Inflammatory macrophage (primary cell): ENCODE measurements around the gene LTBP2.
"Not testable (repeated sequence)": the region's sequence is repeated elsewhere in the genome, so short reads cannot be mapped to it uniquely, and the experiment has no call there.

Source experiments
- DNase-seq, 2 donors: peaks; one replicate each; pipeline ENCODE4 v3.0.0-alpha.2; 2020 to 2022

LTBP2 gene

GRCh38 chr14:74549588-74549987 is 62.4 kb downstream of the LTBP2 start:
- no peak for DNase-seq

GRCh38 chr14:74548881-74549280 is 63.2 kb downstream of the LTBP2 start:
- no peak for DNase-seq

GRCh38 chr14:74547331-74547927 is 64.6 kb downstream of the LTBP2 start:
- DNase-seq = no peak

DNA sequence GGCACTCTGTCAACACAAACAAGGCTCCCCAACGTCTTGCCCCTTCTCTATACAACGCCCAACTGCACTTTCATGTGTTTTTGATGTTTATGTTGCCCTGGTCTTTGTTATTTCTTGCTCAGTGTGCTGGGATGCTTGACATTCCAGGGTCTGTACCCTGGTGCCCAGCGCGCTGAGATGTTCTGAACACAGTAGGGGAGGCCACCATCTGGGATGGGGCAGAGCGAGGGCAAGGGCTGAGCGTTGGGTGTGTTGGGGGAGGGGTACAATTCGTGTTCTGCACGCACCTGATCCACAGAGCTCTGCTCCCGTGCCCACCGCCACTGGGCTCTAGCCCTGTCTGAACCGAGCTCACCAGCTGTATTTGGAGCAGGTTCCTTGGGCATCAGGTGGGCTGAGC is 65.6 kb downstream of the LTBP2 start:
- no peak for DNase-seq

DNA sequence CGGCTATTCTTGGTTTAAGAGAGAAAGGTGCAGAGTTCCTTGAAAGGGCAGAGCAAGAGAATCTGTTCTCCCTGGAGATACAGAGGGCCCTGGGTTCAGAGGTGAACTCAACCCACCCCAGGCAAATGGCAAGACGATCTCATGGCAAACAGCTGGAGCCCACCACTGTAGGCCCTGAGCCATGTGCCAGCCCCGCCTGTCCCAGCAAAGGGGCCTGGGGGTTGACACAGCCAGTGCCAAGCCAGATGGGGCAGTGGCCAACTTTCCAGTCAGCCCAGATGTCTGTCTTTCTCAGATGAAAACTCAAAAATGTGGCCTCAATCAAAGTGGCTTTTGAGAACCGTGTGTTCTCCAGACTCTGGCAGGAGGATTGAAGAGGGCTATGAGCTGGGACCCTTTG is 66.7 kb downstream of the LTBP2 start:
- no peak for DNase-seq

DNA sequence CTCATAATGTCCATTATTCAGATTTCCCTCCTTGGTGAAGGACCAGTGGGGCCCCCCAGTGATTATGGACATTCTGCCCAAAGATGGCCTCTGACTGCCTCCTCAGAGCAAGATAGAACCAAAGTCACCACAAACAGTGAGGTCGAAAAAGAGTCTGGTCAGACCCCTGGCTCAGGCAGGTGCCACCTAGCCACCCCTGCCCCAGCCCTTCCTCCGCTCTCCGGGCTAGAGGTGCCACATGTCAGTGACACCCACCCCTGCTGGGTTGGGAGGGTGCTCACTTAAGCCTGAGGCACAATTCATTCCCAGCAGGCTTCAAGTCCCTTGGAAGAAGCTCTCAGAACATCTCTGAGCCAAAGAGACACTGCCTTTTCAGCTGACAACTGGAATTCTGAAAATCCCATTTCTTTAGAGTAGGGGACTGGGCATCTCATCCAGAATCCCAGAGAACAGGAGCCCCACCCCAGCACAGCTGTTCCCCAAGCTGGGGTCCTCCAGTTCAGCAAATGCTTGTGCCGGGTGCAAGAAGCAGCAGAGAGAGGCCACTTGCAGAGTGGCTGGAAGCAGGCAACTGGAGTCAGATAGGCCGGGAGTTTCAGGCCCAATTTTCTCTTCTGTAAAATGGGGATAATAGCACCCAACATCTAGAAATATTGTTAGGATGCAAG is 68.1 kb downstream of the LTBP2 start:
- DNase-seq = no peak

- no peak for DNase-seq
Observed at GRCh38 chr14:74542056-74542685, 69.9 kb downstream of the LTBP2 start.

DNA sequence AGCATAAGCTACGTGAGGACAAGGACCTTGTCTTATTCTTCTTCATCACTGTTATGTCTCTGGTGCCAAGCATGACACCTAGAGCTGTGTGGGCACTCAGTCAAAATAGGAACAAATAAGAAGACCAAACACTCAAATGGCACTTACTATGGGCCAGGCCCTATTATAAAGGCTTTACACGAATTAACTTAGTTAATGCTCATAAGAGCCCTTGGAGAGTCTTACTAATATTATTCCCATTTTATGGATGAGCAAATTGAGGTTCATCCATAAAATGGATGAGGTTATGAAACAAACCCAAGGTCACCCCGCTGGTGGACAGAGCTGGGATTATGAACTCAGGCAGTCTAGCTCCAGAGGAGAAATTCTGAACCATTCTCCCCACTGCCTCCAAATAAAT is 70.8 kb downstream of the LTBP2 start:
- no peak for DNase-seq

DNA sequence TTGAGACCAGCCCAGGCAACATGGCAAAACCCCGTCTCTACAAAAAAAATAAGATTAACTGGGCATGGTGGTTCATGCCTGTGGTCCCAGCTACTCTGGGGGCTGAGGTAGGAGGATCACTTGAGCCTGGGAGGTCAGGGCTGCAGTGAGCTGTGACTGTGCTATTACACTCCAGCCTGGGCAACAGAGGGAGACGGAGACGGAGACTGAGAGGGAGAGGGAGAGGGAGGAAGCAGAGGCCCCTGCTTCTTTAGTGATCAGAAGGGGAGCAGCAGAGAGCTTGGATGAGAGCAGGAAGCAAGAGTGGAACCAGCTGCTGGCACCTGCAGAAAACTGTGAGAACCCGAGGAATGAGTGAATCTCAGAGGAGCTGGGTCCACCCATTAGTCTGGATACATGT is 72.5 kb downstream of the LTBP2 start:
- DNase-seq = no peak

- no peak for DNase-seq
Observed at GRCh38 chr14:74538411-74539391, 73.3 kb downstream of the LTBP2 start.

GRCh38 chr14:74536336-74536735 is 75.7 kb downstream of the LTBP2 start:
- DNase-seq = not testable (repeated sequence)

GRCh38 chr14:74535756-74536325 is 76.2 kb downstream of the LTBP2 start:
- no peak for DNase-seq

DNA sequence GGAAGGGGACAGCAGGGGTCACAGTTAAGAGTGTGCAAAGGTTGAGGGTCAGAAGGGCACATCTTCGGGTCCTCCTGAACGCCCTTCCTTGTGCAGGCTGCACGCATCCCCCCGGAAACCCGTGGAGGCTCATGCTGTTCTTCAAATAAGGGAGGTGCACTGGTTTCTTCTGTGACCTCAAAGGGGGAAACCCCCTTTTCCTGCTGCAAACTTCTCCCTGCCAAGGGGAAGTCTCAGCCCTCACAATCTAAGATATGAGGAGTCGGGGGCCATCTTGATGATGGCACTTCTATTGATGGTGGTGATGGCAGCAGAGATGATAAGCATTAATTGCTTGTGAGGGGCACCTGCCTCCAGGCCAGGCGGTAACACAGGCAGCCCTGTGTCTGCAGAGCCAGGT is 78.5 kb downstream of the LTBP2 start:
- peak; percentile 38 to 49 for DNase-seq

DNA sequence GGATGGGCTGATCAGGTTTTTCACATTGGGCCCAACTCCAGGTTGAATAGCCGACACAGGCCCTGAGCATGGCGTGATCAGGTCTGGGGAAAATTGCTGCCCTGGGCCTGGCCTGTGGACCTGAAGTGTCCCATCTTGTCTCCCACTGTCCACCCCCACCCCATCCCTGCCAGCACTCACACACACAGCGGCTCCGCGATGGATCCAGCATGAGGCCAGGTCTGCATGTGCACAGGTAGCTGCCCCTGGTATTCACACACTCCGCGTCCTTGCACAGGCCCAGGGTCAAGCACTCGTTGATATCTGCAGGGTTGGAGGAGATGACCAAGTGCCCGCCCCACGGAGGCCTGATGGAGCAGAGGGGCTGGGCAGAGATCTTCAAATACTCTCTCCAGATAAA is 79.8 kb downstream of the LTBP2 start:
- DNase-seq = no peak

DNA sequence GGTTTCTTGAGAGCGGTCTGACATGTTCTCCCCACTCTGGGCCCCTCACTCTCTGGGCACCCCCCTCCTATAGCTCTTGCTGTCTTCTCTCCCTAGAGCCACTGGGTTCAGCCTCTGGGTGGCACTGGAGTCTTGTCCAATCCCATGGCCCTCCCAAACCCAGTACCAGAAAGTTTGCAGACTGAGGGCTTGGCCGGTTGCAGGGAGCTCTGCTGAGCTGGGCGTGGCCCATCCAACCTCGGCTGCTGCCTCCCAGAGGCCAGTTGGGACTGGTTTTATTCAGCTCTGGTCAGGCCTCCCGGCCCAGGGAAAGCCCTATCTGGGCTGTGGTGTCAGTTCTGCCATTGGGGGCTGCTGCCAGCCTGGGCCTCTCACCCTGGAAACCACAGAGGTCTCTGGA is 80.6 kb downstream of the LTBP2 start:
- peak; percentile 22 to 58 for DNase-seq

- DNase-seq = peak in 1 of 2 donors; percentile 9
Observed at GRCh38 chr14:74531006-74531405, 81.0 kb downstream of the LTBP2 start.

GRCh38 chr14:74528886-74529285 is 83.2 kb downstream of the LTBP2 start:
- no peak for DNase-seq

DNA sequence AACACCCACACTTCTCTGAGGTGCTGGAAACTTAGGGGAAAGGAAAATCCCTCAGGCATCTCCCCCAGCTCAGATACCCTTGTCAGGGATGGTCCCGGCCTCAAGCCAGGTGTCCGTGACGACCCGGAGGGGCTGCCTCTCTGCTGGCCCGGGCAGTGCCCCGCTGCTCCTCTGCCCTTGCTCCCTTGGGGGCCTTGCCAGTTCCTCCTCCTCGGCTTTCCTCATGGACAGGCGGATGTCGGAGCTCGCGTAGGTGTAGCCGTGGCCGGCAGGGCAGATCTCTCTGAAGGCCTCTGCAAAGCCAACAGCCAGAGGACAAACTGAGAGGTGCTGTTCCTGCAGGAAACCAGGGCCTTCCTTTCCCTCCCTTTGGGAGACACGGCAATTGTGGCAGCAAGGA is 83.6 kb downstream of the LTBP2 start:
- DNase-seq = no peak

DNA sequence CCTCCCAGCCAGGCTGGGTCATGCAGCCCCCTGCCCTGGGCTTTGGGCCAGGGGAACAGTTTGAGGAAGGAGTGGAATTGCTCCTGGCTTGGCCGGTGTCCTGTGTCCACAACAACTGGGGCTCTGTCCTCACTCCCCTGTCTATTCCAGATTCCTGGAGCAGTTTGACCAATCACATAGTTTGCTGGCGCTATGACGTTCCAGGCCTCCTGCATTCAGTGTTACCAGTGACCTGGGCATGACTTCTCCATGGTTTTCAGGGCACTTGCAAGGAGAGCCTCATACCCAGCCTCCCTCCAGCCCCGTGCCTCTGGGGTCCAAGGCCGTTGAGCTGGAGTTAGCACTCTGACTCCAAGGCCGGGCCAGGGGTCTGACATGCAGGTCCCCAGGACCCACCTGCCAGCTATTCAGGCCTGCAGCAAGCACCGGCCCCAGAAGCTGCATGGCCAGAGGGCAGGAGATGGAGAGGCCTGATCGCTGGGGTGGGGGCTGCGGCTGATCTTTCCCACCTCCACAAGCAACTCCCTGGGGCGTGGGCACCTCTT is 84.2 kb downstream of the LTBP2 start:
- DNase-seq = no peak

DNA sequence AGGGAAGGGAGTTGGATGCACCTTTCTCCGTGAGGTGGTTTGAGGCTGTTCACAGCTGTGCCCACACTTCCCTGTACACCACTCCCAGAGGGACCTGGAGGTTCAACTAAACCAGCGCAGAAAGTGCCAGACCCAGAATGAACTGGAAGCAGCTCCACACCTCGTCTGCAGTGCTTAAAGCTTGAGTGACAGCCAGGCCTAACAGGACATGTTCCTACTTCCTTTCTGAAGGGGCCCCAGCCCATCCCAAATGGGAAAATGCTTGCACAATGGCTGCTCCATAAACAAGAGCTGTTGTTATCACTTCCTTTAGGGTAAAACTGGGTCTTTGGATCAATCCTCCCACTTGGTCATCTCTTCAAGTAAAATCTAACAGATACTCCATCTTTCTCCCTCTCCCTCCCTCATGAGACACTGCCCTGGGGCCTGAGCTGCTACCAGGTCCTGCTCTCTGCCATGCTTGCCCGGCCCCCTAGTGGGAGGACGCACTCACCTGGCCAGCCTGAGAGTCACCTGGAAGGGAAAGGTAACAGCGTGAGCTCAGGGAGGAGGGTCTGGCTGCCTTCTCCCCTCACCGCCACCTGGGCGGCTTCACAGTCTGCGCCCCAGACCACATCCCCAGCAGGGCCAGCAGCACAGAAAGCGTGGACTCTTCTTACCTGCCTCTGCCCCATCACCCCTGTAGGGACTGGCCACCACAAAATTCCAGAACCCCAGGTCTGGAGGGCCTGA is 85.0 kb downstream of the LTBP2 start:
- no peak for DNase-seq

DNA sequence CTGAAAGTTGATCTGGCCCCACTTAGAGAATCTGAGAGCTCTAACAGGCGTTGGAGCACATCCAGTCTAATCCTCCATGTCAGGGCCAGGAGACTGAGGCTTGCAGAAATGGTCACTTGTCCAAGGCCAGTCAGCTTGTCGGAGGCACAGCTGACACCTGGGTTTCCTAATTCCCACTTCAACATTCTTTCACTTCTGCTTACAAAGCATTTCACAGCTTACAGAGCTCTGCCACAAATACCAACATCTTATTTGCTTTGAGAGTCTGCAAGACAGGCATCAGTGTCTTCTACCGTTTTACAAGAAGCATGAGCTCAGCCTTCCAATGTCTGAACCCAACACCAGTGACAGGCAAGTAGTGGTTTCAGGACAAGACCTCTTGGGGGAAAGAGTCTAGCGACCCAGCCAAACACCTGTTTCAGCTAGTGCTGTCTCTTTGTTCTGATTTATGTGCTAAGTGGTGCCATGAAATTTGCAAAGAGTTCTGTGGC is 86.6 kb downstream of the LTBP2 start:
- DNase-seq = no peak

GRCh38 chr14:74524812-74525135 is 87.3 kb downstream of the LTBP2 start:
- no peak for DNase-seq
